ENCODE measurements around the gene SIKE1.
"Not testable (repeated sequence)": the region's sequence is repeated elsewhere in the genome, so short reads cannot be mapped to it uniquely, and the experiment has no call there.

The SIKE1 gene

GRCh38 chr1:114755006-114755931, 25.2 kb downstream of the SIKE1 start:
- no peak for DNase-seq

GRCh38 chr1:114753702-114754101, 26.8 kb downstream of the SIKE1 start:
- not testable (repeated sequence) for DNase-seq

GRCh38 chr1:114753143-114753542, 27.3 kb downstream of the SIKE1 start:
- DNase-seq = no peak

DNA sequence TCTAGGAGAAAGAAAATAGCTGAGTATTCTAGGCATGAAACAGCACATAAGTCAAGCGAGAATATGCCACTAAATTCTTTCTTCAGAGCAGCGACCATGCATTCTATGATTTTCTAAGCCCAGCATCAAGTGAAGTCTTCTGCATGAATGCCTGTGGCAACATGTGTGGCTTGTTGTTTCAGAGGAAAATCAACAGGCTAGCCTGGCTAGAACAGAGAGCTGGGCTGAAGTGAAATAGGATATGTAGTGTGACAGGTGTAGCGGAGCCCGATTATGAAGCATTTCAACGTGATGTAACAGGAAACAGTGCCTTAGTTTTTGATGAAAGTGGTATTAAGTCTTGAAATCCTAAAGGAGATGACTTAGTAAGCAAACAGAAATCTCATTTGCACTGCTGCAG, 29.7 kb downstream of the SIKE1 start:
- DNase-seq = no peak

- no peak for DNase-seq
Measured at GRCh38 chr1:114749835-114750234, 30.6 kb downstream of the SIKE1 start.

GRCh38 chr1:114746450-114747121, 33.9 kb downstream of the SIKE1 start:
- DNase-seq = no peak

DNA sequence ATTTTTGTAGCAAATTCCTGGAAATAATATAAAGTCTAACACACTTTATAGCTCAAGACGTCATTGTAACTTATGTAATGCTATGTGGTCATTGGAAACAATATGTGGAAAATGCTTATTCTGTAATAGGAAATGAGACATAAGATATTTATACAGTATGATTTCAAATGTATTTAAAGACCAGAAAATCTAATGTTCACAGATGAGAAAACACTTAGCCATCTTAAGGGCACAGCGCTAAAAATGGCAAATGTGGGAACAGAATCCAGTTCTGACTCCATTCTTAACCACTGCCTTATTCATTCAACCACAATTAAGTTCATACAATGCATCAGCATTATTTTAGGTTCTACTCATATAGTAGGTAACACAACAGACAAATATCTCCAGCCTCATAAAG, 35.2 kb downstream of the SIKE1 start:
- no peak for DNase-seq

- no peak for DNase-seq
Measured at GRCh38 chr1:114741963-114742746, 38.3 kb downstream of the SIKE1 start.

DNA sequence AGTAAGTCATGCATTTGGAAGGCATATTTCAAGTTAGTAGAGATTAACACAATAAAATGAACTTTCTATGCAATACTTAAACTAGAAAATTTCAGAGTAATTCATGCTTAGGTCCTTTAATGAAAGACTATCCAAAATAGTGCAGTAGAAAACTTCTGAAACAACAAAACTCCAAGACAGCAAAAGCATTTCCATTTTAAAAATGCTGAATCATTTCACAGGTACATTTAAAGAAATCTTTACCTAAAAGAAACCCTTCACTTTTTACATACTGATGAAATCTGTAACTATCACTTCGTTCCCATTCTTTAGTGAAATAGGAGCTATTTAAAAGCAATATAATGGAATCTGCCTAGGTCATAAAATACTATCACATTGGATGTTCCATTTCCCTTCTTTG, 40.2 kb downstream of the SIKE1 start:
- DNase-seq = no peak

DNA sequence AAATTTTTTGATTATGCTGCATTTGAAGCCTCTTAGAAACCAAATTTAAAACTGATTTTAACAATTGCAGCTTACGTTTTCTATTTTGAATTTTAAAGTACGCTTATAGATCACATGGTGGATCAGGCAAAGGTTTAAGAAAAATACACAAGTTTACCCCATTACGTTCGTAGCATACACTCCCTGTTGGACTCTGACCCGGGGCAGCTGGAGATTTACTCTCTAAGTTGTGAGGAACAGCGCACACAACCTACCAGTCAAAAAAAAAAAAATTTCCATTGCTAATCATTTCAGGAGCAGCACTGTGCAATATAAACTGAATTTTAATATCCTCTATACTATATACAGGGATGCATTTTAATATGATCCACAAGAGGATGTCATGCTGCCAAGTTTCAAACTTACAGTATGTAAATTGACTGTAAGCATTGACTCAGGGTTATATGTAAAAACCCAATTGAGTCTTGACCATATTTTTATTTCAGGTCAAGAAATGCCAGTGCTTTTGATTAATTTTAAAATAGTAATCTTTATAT, 43.1 kb downstream of the SIKE1 start:
- no peak for DNase-seq

DNA sequence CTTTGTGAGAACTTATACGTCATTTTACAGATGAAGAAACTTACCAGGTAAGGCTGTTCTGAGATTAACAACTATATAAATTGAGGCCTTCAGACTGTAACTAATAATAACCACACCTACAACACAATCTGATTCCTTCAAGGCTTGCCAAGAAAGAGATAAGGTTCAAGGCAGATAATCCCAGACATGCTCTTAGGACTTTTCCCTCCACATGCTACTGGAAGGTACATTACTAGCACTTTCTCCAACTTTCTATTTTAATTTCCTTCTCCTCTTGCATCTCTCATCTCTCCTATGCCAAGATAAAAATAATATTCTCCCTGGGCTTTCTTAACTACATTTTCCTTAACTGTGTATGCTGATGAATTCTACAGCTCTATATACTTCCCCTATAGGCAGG, 45.0 kb downstream of the SIKE1 start:
- no peak for DNase-seq

DNA sequence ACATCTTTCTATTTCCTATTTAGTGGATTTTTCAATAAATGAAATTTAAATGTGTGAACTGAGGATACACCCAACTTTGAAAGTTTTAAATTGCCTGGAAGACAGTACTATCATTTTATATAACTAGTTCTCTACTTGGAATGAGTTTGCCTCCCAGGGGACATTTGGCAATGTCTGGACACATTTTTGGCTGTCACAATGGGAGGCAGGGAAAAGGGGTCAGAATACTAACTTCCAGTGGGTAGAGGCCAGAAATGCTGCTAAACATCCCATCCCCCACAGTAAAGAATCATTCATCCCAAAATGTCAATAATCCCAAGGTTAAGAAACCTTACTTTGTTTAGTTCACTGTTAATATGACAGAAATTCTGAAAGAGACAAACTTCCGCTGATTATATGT, 50.7 kb downstream of the SIKE1 start:
- no peak for DNase-seq

- no peak for DNase-seq
Measured at GRCh38 chr1:114728553-114728952, 51.9 kb downstream of the SIKE1 start.

DNA sequence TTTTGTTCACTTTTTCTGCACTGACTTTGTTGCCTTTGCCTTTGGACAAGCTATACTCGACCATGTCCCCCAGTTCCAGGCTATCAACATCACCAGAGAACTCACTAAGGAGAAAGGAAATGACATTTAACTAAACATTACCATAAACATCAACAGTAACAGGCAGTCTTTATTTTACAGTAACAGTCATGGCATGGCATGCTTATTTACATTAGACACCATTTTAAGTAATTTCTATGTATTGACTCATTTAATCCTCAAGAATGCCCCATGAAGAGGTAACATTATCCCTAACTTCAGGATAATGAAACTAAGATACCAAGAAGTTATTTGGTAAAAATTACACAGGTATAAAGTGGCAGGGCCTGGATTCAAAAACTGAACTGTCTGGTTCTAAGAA, 55.3 kb downstream of the SIKE1 start:
- no peak for DNase-seq

- DNase-seq = no peak
Measured at GRCh38 chr1:114723915-114724314, 56.6 kb downstream of the SIKE1 start.

GRCh38 chr1:114723457-114723856, 57.0 kb downstream of the SIKE1 start:
- no peak for DNase-seq

DNA sequence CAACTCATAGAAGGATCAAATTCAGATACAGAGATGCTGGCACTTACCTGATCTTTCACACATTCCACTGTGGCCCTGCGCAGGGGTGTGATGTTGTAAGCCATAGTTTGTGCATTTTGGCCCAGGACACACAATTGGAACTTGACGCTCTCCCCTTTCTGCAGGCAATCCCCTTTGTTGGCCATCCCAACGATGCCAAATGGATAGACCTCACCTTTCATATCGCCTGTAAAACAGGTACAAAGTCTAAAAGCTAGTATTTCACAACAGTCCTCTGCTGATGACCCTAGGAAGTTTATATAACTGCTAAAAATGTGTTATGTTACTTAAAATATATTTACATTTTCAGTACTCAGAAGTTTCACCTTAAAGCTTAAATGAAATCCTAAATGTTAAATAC, 60.0 kb downstream of the SIKE1 start:
- DNase-seq = no peak

All from C1 segment of cervical spinal cord (tissue), 14 donors.